SH-SY5Y (cell line): Measurements from ENCODE around the gene STK4.

ENCODE experiments used
- GATA2 ChIP-seq: IDR thresholded peaks from 2 replicates; pipeline ENCODE4 v1.6.1; 2011; ENCODE audit warnings: mild to moderate bottlenecking, low read depth, low read length
- GATA3 ChIP-seq: IDR thresholded peaks from 2 replicates; pipeline ENCODE4 v1.6.1; 2011; ENCODE audit warnings: low read depth, mild to moderate bottlenecking, low read length, moderate library complexity

- TF ChIP-seq GATA3 = no peak
- TF ChIP-seq GATA2 = no peak
These were observed 148.4 kb downstream of the STK4 start, which contains the start of gene WFDC5 for GRCh38 chr20:45114465-45115385.
